ENCODE results near the gene PAPOLB. TPM values are rescaled to one million over a fixed set of nuclear protein-coding genes. Genes with fewer than 3 reads are reported as not detected.

Gene PAPOLB
- total and polyA plus RNA-seq, 2 of the 4 experiments (the other 2 are of a cell fraction), result under 0.01 TPM; not detected in 1

DNA sequence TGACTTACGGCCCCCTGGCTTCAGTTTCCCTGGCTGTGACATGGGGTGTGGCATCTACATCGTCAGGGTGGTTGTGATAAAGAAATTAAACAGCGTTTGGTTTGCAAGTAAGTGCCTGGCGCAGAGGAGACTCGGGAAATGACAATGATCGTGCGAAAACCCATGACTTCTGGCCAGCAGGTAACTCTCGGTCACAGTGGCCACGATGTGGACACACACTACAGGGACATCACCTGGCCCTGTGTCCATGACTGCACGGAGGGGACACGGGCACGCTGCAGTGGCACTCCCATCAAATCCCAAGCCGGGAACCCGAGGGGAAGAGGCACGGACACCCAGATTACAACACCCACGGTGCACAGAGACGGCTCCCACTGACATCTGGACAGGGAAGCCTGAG lies 28.7 kb downstream of the PAPOLB start:
- ChIA-PET POLR2A (ENCODE audit: unreplicated experiment) (no interaction called here), CTCF (no interaction called here)
- no peak overlapping the region for H2BK5ac ChIP-seq (ENCODE audit: low read depth, low read length, poor library complexity, severe bottlenecking)
- no peaks in the 10 kb centered on the region for H3K9me3 ChIP-seq (ENCODE audit: control insufficient read depth, insufficient read depth, low read length)
- ATAC-seq (ENCODE audit: low read depth) (no peak), DNase-seq (no peak)
- peaks cover 1% of the 10 kb centered on the region; the same call in 1 of the 2 replicates for H3K27me3 ChIP-seq (ENCODE audit: control insufficient read depth, insufficient read depth, low read length)
- no peak overlapping the region for H3K14ac ChIP-seq (replicated peaks; ENCODE audit: low read depth, low read length)
- no peak overlapping the region for H2BK20ac ChIP-seq (ENCODE audit: low read depth, low read length)
- no peak overlapping the region for H3K4me3 ChIP-seq (ENCODE audit: insufficient read depth, low read depth, low read length)
- no peak overlapping the region for H3K4me2 ChIP-seq (ENCODE audit: low read depth, low read length)
- no peak overlapping the region for H4K8ac ChIP-seq (ENCODE audit: low read depth in 2 of 2, low read length in 2 of 2)
- WGBS, 2 experiments (ENCODE audit: extremely low coverage in 2 of 2, insufficient read length in 1 of 2), result 79% methylated on average over 8 of the region's 17 CpGs; no CpG with 5 or more reads in 1 of the 2 experiments
- dilution Hi-C loops (cut with HindIII; ENCODE audit: low sequenced_read_pairs, unreplicated experiment) (no loop called here), intact Hi-C loops (cut with micrococcal nuclease) (no loop called here), in situ Hi-C loops (cut with MboI; ENCODE audit: low sequenced_read_pairs) (no loop called here)
- H4K20me1 ChIP-seq (ENCODE audit: insufficient read depth, low read length), result no peaks in the 10 kb centered on the region
- BruUV-seq (replicated peaks), result no TSS peak
- no peak overlapping the region for H3K56ac ChIP-seq (ENCODE audit: extremely low read depth, insufficient read depth, low read length)
- no peak for TF ChIP-seq RCOR1 (IDR thresholded peaks at IDR 0.05; ENCODE audit: insufficient replicate concordance, low read length)
- TF ChIP-seq BHLHE40 (IDR thresholded peaks at IDR 0.05; ENCODE audit: low read depth, low read length), result no peak
- TF ChIP-seq, protein P1, sequence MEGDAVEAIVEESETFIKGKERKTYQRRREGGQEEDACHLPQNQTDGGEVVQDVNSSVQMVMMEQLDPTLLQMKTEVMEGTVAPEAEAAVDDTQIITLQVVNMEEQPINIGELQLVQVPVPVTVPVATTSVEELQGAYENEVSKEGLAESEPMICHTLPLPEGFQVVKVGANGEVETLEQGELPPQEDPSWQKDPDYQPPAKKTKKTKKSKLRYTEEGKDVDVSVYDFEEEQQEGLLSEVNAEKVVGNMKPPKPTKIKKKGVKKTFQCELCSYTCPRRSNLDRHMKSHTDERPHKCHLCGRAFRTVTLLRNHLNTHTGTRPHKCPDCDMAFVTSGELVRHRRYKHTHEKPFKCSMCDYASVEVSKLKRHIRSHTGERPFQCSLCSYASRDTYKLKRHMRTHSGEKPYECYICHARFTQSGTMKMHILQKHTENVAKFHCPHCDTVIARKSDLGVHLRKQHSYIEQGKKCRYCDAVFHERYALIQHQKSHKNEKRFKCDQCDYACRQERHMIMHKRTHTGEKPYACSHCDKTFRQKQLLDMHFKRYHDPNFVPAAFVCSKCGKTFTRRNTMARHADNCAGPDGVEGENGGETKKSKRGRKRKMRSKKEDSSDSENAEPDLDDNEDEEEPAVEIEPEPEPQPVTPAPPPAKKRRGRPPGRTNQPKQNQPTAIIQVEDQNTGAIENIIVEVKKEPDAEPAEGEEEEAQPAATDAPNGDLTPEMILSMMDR (conservative IDR thresholded peaks at IDR 0.05; ENCODE audit: low read depth, low read length), result no peak
- TF ChIP-seq MXI1 (IDR thresholded peaks at IDR 0.05; ENCODE audit: borderline replicate concordance, low read depth, low read length), result no peak
- no peak for TF ChIP-seq USF2 (IDR thresholded peaks at IDR 0.05; ENCODE audit: low read depth, low read length)
- no peak for TF ChIP-seq CHD1 (IDR thresholded peaks at IDR 0.05; ENCODE audit: low read depth, low read length)
- no peak for TF ChIP-seq POLR2A (IDR thresholded peaks at IDR 0.05; ENCODE audit: low read depth, low read length)
- TF ChIP-seq RAD21 (IDR thresholded peaks at IDR 0.05; ENCODE audit: low read length), result no peak
- no peak for TF ChIP-seq CEBPB (IDR thresholded peaks at IDR 0.05; ENCODE audit: low read depth, low read length)
- no peak for TF ChIP-seq MAFK (IDR thresholded peaks at IDR 0.05; ENCODE audit: low read depth, low read length)
- no peak for TF ChIP-seq MAZ (IDR thresholded peaks at IDR 0.05; ENCODE audit: borderline replicate concordance, low read depth, low read length)
- TF ChIP-seq NFE2L2 (IDR thresholded peaks at IDR 0.05; ENCODE audit: low read depth, low read length), result no peak
- TF ChIP-seq, protein P2, sequence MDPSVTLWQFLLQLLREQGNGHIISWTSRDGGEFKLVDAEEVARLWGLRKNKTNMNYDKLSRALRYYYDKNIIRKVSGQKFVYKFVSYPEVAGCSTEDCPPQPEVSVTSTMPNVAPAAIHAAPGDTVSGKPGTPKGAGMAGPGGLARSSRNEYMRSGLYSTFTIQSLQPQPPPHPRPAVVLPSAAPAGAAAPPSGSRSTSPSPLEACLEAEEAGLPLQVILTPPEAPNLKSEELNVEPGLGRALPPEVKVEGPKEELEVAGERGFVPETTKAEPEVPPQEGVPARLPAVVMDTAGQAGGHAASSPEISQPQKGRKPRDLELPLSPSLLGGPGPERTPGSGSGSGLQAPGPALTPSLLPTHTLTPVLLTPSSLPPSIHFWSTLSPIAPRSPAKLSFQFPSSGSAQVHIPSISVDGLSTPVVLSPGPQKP (IDR thresholded peaks at IDR 0.05; ENCODE audit: borderline replicate concordance, low read depth, low read length), result no peak
- no peak for TF ChIP-seq FOS (IDR thresholded peaks at IDR 0.05; ENCODE audit: low read depth, low read length)
- H3K4ac ChIP-seq (ENCODE audit: low read depth, low read length), result no peak overlapping the region
- H2BK120ac ChIP-seq (ENCODE audit: low read depth, low read length), result no peak overlapping the region
- no peaks in the 10 kb centered on the region for H3K79me1 ChIP-seq (ENCODE audit: low read depth in 1 of 2, low read length in 2 of 2)
- H3K36me3 ChIP-seq (ENCODE audit: control insufficient read depth, insufficient read depth, low read length), result no peaks in the 10 kb centered on the region
- H2BK15ac ChIP-seq (ENCODE audit: low read depth, low read length), result no peak overlapping the region
- H2AK9ac ChIP-seq (replicated peaks; ENCODE audit: low read depth, low read length, poor library complexity), result no peak overlapping the region
- H3K23ac ChIP-seq (ENCODE audit: low read depth, low read length), result no peak overlapping the region
- H3K4me1 ChIP-seq (ENCODE audit: control insufficient read depth, insufficient read depth, low read length), result no peaks in the 10 kb centered on the region
- no peak overlapping the region for H2AK5ac ChIP-seq (ENCODE audit: low read depth, low read length)
- H2AFZ ChIP-seq (replicated peaks; ENCODE audit: low read length, poor library complexity), result no peak overlapping the region
- no peak overlapping the region for H3K27ac ChIP-seq (ENCODE audit: insufficient read depth, low read length)
- H4K91ac ChIP-seq (ENCODE audit: insufficient read depth, low read depth, low read length), result no peak overlapping the region
- no peak overlapping the region for H4K5ac ChIP-seq (ENCODE audit: low read depth, low read length)
- no peak overlapping the region for H3K18ac ChIP-seq (ENCODE audit: low read depth, low read length)
- H3K9me1 ChIP-seq (ENCODE audit: insufficient read depth, low read length), result no peaks in the 10 kb centered on the region
- no peak overlapping the region for H3K9ac ChIP-seq (ENCODE audit: low read depth, low read length)
